Endometrium (tissue), 2 donors: ENCODE results near the gene TNNI2.

ENCODE experiments used
- FAIRE-seq: peaks from 2 replicates; lab custom pipeline; 2012; peaks lifted over from hg19 to GRCh38; lab: Jason Lieb, UNC
- donor health status: control.
- donor health status: control.

Gene TNNI2

DNA sequence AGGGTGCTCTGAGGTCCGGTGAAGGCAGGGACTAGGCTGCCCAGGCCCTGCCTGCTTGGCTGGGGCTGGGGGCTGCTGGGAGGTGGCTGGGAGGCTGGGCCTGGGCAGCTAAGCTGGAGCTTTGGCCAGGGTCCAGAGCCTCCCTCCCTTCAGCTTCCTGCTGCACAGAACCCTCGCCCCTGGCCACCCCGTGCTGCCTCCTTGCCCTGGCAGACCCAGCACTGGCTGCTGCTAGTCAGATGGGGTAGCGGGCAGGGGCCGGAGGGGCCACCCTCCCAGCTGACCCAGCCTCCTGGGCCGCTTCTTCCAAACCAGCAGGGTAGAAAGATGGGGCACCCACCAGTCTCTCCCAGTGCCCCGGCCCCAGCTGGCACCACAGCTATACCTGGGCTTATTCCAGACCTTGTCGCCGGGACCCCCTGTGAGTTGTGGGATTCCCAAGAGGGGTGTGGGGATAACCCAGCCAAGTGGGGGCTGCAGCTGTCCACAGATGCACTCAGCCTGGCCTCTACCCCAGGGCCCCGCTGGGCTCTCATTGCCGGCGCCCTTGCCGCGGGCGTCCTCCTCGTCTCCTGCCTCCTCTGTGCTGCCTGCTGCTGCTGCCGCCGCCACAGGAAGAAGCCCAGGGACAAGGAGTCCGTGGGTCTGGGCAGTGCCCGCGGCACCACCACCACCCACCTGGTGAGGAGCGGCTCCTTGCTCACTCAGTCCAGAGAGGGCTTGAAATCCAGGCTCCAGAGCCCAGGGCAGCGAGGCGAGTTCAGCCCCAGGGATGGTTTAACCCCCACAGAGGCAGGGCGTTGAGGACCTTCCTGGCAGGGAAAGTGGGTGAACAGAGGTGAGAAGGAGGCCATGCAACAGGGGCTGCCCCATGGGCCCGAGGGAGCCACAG lies 3.8 kb upstream of the TNNI2 start, which contains the start of gene SYT8:
SYT8 (plus strand) TSS at position 212 of the 892 bp plus-strand sequence; CDS start at position 328, 116 bp downstream.
- no peak for FAIRE-seq

DNA sequence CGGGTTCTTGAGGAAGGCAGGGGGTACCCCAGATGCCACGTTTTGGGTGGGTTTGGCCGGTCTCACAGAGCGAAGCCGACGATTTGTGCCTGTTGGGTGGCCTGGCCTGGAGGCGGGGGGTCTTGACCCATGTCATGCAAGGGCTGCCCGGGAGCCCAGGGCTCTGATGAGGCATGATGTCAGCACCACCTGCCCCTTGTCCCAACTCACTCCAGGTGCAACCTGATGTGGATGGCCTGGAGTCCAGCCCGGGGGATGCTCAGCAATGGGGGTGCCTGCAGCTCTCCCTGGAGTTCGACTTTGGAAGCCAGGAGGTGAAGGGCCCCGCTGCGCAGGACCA lies 3.1 kb upstream of the TNNI2 start:
- FAIRE-seq = no peak

- no peak for FAIRE-seq
Observed at GRCh38 chr11:1836011-1836945, 2.5 kb upstream of the TNNI2 start.

DNA sequence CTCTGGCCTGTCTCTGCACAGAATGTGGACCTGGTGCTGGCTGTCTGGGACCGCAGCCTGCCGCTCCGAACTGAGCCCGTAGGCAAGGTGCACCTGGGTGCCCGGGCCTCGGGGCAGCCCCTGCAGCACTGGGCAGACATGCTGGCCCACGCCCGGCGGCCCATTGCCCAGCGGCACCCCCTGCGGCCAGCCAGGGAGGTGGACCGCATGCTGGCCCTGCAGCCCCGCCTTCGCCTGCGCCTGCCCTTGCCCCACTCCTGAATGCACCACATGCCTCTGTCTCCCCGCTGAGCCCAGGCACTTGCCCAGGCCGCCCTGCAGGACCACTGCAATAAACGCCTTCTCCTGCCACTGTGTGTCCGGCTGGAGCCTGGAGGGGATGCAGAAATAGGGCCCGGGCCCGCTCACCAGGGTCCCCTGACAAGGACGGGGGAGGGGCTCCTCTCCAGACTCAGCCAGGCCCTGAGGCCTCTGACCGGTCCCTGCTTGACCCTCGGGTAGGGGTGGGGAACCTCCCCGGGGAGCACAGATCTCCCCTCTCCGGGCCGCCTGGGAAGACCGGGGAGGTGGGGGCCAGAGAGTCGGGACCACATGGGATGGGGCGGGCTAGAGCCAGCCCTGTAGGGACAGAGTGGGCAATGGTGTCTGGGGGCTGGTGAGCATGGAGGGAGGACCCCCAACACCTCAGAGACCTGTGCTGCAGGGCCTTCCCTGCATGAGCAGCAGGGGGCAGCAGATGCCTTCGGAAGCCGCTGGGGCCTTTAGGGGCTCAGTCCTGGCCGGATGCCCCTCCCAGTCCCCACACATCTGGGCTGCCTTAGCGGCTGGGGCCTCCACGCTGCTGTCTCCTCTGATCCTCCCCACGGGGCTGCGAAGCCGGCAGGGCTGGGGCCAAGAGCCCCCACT lies 1.4 kb upstream of the TNNI2 start:
- no peak for FAIRE-seq

DNA sequence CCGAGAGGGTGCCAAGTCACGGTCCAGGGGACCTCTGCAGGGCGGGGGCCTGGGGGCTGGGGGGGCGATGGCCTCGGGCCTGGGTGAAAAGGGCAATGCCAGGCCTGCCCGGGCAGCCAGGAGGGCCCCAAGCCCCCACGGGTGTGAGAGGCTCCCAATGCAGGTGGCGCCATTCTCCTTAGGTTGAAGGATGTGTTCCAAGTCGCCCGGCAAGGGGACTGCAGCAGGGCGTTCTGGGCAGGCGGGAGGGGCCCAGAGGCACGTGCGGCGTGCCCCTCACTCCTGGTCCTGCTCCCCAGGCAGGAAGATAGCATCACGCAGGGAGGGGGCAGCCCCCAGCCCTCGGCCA lies 730 bp upstream of the TNNI2 start:
- no peak for FAIRE-seq

DNA sequence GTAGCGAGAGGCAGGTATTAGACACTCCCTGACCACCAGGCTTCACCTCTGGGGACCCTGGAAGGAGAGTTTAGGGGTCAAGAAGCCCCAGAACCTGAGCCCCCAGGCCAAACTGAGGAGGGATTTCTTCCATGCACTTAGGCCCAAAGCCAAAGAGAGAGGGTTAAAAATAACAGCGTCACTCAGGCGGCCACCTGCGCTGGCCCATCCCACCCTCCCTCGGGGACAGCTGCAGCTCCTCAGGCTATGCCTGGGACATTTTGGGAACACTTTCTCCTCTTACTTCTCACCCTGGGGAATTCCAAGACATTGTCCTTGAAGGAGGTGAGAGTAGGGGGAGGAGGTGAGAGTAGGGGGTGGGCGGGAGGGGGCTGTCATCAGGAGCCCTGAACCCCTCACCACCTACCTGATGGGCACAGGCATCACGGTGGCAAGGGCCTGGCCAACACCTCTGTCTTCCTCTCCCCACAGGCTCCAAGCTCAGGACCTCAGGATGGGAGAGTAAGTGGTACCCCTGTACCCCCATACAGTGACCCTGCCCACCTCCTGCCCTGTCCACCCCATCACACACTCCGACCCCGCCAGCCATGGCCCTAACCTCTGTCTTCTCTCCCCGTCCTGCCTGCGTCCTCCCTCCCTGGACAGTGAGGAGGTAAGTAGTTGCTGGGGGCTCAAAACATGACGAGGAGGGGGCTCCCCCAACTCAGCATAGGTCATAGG lies 583 bp downstream of the TNNI2 start:
- no peak for FAIRE-seq

DNA sequence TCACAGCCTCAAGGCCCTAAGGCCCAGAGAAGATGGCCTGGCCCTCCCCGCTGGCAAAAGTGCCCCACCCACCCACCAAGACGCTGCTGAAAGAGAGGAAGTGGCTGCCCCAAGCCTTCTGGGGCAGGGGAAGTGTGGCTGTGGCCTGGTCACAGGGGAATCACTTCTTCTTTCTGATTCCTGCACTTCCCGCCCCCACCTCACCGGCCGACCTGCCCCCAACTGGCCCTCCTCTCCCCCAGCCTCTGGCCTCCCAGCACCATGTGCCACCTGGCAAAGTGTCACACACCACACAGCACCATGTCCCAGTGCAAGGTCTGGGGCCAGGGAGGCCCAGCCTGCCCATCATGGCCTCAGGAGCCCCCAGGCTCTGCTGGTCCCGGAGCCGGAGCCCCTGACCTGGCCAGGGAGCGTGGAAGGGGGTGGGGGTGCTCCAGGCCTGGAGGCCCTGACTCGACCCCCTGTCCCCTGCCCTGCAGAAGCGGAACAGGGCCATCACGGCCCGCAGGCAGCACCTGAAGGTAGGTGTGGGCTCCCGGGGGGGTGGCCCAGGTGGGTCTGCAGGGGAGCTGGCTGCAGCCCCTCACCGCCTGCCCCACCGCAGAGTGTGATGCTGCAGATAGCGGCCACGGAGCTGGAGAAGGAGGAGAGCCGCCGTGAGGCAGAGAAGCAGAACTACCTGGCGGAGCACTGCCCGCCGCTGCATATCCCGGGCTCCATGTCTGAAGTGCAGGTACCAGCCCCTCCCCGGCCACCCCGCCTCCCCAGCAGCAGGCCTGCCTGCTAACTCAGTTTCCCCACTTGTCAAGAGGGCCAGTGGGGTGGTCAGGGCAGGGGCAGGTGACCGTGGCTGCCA lies 1.4 kb downstream of the TNNI2 start:
- FAIRE-seq = no peak

DNA sequence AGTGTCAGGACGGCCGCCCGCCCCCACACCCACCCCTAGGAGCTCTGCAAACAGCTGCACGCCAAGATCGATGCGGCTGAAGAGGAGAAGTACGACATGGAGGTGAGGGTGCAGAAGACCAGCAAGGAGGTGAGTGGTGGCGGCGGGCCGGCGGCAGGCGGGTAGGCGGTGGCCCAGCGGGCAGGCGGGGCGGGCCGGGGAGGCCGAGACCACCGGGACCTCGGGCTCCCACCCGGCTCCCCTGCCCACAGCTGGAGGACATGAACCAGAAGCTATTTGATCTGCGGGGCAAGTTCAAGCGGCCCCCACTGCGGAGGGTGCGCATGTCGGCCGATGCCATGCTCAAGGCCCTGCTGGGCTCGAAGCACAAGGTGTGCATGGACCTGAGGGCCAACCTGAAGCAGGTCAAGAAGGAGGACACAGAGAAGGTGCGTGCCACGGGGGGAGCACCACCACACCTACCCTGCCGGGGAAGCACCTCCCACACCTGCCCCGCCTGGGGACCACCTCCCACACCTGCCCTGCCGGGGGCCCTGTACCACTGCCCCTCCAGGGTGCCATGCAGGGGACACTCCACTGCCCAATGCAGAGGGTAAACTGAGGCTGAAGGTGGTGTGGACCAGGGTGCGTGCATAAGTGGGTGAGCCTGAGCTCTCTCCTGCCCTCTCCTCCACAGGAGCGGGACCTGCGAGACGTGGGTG lies 2.1 kb downstream of the TNNI2 start:
- FAIRE-seq = no peak

DNA sequence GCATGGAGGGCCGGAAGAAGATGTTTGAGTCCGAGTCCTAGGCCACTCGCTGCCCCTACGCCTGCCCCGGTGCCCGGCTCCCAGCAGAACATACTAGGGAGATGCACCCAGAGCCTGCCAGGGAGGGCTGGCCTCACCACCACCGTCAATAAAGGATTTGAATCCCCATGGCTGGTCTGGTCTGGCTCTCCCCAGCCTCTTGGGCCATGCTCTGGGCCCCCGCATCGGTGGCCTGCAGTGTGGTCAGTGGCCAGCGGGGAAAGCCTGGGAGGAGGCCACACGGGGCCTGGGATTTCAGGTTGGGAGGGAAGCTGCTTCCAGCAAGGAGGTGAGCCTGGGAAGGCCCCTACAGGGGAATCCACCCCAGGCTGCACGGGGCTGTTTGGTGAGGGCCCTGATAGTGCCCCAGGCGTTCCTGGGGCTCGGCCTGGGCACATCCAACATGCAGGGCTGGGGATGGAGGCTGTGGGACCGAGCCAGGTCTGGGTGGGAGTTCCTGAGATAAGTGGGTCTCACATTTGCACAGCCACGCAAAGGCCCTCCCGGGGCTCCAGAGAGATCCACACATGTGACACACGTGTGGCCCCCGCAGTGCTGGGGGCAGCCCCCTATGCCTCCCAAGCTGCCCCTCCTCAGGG lies 2.8 kb downstream of the TNNI2 start:
- no peak for FAIRE-seq

GRCh38 chr11:1842149-1843097 lies 3.6 kb downstream of the TNNI2 start:
- no peak for FAIRE-seq

- FAIRE-seq = no peak
Observed at GRCh38 chr11:1843098-1843473, 4.3 kb downstream of the TNNI2 start.

DNA sequence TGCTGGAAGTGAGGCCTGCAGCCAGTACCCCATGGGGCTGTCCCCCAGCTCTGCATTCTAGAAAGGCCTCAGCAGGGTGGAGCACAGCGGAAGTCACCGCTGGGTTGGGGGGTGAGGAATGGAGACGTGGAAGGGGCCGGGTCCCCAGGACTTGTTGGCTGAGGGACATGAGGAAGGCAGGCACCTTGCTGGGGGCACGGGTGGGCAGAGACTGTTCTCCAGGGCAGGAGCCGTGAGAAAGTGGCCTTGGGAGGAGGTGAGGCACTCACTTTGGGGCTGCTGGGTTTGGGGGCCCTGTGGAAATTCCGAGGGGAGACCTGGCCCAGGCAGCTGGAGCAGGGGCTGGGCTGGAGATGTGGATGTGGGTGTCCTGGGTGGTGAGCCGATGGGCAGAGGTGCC lies 5.0 kb downstream of the TNNI2 start:
- FAIRE-seq = no peak

DNA sequence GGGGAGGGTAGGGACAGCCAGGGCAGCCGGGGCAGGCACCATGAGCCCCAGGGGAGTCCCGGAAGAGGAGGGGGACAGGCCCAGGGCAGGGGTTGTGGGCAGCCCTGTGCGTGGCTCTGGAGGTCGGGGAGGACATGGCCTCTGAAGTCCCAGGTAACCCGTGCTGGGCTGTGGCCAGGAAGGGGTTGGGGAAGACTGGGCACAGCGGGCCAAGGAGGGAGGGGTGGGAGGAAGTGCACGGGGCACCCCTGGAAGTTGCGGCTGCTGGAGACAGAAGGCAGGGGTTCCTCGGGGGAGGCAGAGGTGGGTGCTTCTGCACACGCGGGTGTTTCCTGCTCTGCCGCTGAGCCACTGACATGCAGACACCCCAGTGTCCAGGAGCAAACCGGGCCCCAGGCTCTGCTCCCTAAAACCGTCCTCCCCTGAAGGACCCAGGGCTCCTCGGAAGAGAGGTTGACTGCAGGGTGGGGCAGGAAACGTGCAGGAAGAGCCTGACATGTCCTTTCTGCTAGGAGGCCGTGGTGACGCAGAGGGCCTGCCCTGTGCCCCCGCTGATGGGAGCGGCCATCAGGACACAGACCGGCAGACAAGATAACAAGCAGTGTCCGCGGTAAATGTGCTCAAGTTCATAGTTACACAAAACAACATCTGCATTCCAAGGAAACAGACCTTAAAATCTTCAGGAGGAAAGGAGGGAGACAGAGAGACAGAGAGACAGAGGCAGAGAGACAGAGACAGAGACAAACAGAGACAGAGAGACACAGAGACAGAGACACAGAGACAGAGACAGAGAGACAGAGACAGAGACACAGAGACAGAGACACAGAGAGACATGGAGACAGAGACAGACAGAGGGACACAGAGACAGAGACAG lies 5.7 kb downstream of the TNNI2 start:
- FAIRE-seq = no peak

DNA sequence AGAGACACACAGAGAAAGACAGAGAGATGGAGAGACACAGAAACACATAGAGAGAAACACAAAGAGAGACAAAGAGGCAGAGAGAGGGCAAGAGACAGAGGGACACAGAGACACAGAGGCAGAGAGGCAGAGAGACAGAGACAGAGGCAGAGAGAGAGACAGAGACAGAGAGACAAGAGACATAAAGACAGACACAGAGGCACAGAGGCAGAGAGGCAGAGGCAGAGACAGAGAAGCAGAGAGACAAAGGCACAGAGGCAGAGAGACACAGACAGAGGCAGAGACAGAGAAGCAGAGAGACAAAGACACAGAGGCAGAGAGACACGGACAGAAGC lies 6.3 kb downstream of the TNNI2 start:
- FAIRE-seq = no peak

DNA sequence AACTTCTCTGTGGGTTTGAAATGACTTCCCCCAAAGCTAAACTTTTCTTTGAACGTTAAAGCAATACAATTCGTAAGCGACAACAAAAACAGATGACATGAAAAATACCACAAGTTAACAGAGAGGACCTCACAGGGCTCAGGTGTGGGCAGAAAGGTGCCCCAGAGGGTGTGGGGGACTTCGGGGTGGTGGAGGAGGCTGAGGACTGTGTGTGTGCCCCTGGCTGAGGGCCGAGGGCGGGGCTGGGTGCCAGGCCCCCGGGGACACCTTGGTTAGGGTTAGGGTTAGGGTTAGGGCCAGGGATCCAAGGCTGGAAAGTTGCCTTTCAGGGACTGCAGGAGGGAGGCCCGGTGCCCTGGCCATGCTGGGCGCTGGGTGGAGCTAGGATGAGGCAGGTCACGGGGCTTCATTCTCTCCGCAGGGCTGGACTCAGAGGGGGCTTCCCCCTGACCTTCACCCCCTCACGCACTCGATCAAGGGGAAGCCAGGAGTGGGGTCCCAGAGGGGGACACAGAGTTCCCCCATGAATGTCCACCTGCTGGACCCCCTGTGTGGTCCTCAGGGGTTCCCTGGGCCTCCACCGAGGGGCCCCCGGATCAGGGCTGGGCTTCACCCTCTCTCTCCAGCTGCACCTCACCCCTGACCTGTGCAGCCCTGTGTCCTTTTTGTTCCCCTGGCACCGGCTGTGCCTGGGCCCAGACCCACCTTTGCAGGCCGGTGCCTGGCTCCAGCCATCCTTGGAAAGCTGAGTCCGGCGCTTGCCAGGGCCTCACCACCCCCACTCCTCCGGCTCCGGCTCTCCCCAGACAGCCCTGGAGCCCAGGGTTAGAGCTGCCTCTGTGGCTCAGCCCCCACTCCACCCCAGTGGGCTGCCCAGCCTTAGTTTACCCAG lies 7.0 kb downstream of the TNNI2 start:
- no peak for FAIRE-seq

DNA sequence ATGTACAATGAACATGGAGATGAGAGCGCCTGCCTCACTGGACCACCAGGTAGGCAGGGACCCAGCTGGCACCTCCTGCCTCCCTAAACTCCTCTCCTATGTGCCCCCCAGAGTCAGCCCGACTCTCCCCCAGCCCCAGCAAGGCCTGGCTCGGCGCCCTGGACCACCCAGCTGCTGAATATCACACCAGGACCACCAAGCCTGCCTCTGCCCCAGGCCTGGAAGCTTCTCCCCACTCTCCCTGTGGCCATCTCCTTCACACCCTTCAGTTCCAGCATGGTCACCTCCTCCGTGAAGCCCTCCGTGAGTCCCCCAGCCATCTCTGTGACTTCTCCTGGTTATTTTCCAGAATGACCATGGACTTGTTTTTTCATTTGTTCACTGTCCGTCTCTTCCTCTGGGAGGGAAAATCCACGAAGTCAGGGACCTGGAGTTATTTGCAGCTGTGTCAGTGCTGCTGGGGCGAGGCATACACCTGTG lies 7.7 kb downstream of the TNNI2 start:
- no peak for FAIRE-seq
